Heart left ventricle (tissue), 13 donors: ENCODE measurements around the gene SLC25A18.

Experiments used
- CTCF ChIP-seq, 12 donors: fragments of 200-600 bp; sonication (generic) in 4 of 12; IDR thresholded peaks; one replicate each; pipeline versions ENCODE4 v1.5.0 to v1.8.0; 2018 to 2022; ENCODE audit warnings: antibody characterized with exemption in 12 of 12, mild to moderate bottlenecking in 5 of 12
- POLR2A ChIP-seq, 2 donors: fragments of 450-650 bp; IDR thresholded peaks; one replicate each; pipeline ENCODE4 v1.6.1; 2017; ENCODE audit warnings: antibody characterized with exemption in 2 of 2, mild to moderate bottlenecking in 2 of 2, moderate library complexity in 2 of 2
- donor health status: ischemic (EF 13 %, LVEDD 7.1; RV severe dilation, severe dysfunction).
- donor health status: DM: no; HTN: yes; CAD: no.
- donor health status: DM: no; HTN: no; CAD: no.
- donor health status: ischemic (EF 25% LVEDD 6.9; RV normal size, moderate dysfunction).
- donor health status: ischemic (EF 25% LVEDD 5.7; RV mildly dilated, moderate dysfunction).
- donor health status: ischemic (EF 35%, LVEDD 5.7; RV mildly dilated, moderate dysfunction).
- donor health status: nonischemic (EF 11% LVEDD 7.7; RV severe dilation, severe dysfunction).
- donor health status: DM: yes; HTN: yes; CAD: no.
- donor health status: PGD.
- donor health status: ischemic (EF 29% LVEDD 5.4; RV normal size, mild dysfunction).
- donor health status: nonischemic (EF 23%, LVEDD 6.1; RV moderate dilation, normal function).

- TF ChIP-seq POLR2A (IDR thresholded peaks at IDR 0.05) (no peak), CTCF (IDR thresholded peaks at IDR 0.05) (no peak)
These were observed 17.2 kb downstream of the SLC25A18 start for GRCh38 chr22:17580441-17581031.
